Measurements from ENCODE around the gene CHFR. TPM values are rescaled to one million over a fixed set of nuclear protein-coding genes. Genes with fewer than 3 reads are reported as not detected.

CHFR gene
- total RNA-seq, 1 experiment from 2014 or later = 53.3 TPM

GRCh38 chr12:132918680-132919079, 31.3 kb upstream of the CHFR start:
- Histone ChIP-seq H3K18ac (ENCODE audit: insufficient read length, low read depth, low read length) (no peak overlapping the region), H3T11ph (ENCODE audit: low read length) (no peak overlapping the region), H2BK20ac (ENCODE audit: low read depth, low read length, poor library complexity, severe bottlenecking) (no peak overlapping the region), H4K8ac (replicated peaks; ENCODE audit: insufficient read length, low read depth, low read length) (no peak overlapping the region), H3K27me3 (ENCODE audit: insufficient read depth, low read length) (no peaks in the 10 kb centered on the region), H3K4me2 (ENCODE audit: insufficient read depth, insufficient read length, low read length) (no peak overlapping the region), H3K9ac (ENCODE audit: extremely low read depth, insufficient read length, low read length) (no peak overlapping the region), H3K14ac (ENCODE audit: insufficient read depth, low read length) (no peak overlapping the region), H3K79me1 (ENCODE audit: insufficient read depth, low read depth, low read length, poor library complexity, severe bottlenecking) (no peaks in the 10 kb centered on the region), H3K23me2 (ENCODE audit: insufficient read length, low read depth, low read length, poor library complexity, severe bottlenecking) (no peaks in the 10 kb centered on the region), H3K56ac (ENCODE audit: insufficient read length, low read depth, low read length) (no peak overlapping the region), H4K91ac (ENCODE audit: insufficient read length, low read depth, low read length) (no peak overlapping the region), H2BK5ac (ENCODE audit: insufficient read length, low read length) (no peak overlapping the region), H3K79me2 (ENCODE audit: insufficient read depth, low read length) (no peaks in the 10 kb centered on the region), H3K4me1 (ENCODE audit: insufficient read depth, low read length) (no peaks in the 10 kb centered on the region), H3K9me3 (ENCODE audit: control insufficient read depth, low read depth, low read length) (peaks cover 59% of the 10 kb centered on the region), H2AFZ (ENCODE audit: low read length) (no peak overlapping the region), H3K4ac (ENCODE audit: low read depth, low read length) (no peak overlapping the region), H2BK15ac (ENCODE audit: low read depth, low read length) (no peak overlapping the region), H3K23ac (ENCODE audit: insufficient read length, low read depth, low read length) (no peak overlapping the region), H4K20me1 (ENCODE audit: control insufficient read depth, insufficient read depth, insufficient read length) (no peaks in the 10 kb centered on the region), H2BK120ac (ENCODE audit: low read depth, low read length, poor library complexity, severe bottlenecking) (no peak overlapping the region), H3K27ac (ENCODE audit: insufficient read length, low read depth, low read length) (no peak overlapping the region), H2BK12ac (ENCODE audit: insufficient read length, low read depth, low read length) (no peak overlapping the region), H2AK5ac (ENCODE audit: insufficient read length, low read length) (no peak overlapping the region), H4K5ac (ENCODE audit: insufficient read length, low read depth, low read length) (no peak overlapping the region)
- no peaks in the 10 kb centered on the region for H3K4me1 Mint-ChIP-seq
- H3K4me3 Mint-ChIP-seq = no peak overlapping the region
- no peak overlapping the region for H3K27ac Mint-ChIP-seq
- no peak for DNase-seq
- no CpG with 5 or more reads among the region's 6 CpGs for WGBS (ENCODE audit: extremely low coverage, insufficient read length, low lambda C conversion rate)
- peaks cover 4% of the 10 kb centered on the region; the same call in 1 of the 2 replicates for H3K27me3 Mint-ChIP-seq (ENCODE audit: low read depth)
- peaks cover 19 to 46% (median 33%) of the 10 kb centered on the region in 3 experiments for H3K36me3 Mint-ChIP-seq (ENCODE audit: insufficient read depth in 1 of 3, low read depth in 3 of 3)
- H3K9me3 Mint-ChIP-seq = peaks cover 86 to 92% of the 10 kb centered on the region in 2 experiments
- TF ChIP-seq, protein P1, sequence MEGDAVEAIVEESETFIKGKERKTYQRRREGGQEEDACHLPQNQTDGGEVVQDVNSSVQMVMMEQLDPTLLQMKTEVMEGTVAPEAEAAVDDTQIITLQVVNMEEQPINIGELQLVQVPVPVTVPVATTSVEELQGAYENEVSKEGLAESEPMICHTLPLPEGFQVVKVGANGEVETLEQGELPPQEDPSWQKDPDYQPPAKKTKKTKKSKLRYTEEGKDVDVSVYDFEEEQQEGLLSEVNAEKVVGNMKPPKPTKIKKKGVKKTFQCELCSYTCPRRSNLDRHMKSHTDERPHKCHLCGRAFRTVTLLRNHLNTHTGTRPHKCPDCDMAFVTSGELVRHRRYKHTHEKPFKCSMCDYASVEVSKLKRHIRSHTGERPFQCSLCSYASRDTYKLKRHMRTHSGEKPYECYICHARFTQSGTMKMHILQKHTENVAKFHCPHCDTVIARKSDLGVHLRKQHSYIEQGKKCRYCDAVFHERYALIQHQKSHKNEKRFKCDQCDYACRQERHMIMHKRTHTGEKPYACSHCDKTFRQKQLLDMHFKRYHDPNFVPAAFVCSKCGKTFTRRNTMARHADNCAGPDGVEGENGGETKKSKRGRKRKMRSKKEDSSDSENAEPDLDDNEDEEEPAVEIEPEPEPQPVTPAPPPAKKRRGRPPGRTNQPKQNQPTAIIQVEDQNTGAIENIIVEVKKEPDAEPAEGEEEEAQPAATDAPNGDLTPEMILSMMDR (conservative IDR thresholded peaks at IDR 0.05) = no peak

Measured in H9 (cell line).